CD14-positive monocyte (primary cell): Measurements from ENCODE around the gene KIFC3. TPM values are rescaled to one million over a fixed set of nuclear protein-coding genes. Genes with fewer than 3 reads are reported as not detected.
A peak's percentile ranks its signal among the peaks of the same experiment; 100 is the strongest.

ENCODE experiments used
- DNase-seq, 3 donors: peaks; one replicate each; pipeline ENCODE4 v3.0.0-alpha.2; 2011 to 2022
- H2AFZ ChIP-seq: 2 replicates; pipeline ENCODE4 v1.6.0; 2012; ENCODE audit warnings: mild to moderate bottlenecking, low read depth, low read length, inconsistent platforms; ENCODE audit not compliant: insufficient read depth, poor library complexity, severe bottlenecking
- H3K27ac ChIP-seq, 2 donors: 1 replicate in 1 of 2; 2 replicates in 1 of 2; pipeline ENCODE4 v1.5.1; 2012 to 2013; ENCODE audit warnings: low read length in 2 of 2, control low read depth in 1 of 2, inconsistent platforms in 1 of 2, low read depth in 1 of 2, mild to moderate bottlenecking in 1 of 2
- H3K27me3 ChIP-seq, 2 donors: one replicate each; pipeline versions ENCODE4 v1.6.0 to v1.6.1; 2011 to 2013; ENCODE audit warnings: low read length in 2 of 2; ENCODE audit not compliant: control insufficient read depth in 2 of 2, insufficient read depth in 2 of 2
- H3K36me3 ChIP-seq, 2 donors: replicated peaks in 1 of 2; 1 replicate in 1 of 2; 2 replicates in 1 of 2; pipeline versions ENCODE4 v1.5.1 to v1.6.1; 2012 to 2013; ENCODE audit warnings: low read length in 2 of 2, control low read depth in 1 of 2, inconsistent platforms in 1 of 2, mild to moderate bottlenecking in 1 of 2; ENCODE audit not compliant: insufficient read depth in 2 of 2, control insufficient read depth in 1 of 2
- H3K4me1 ChIP-seq, 2 donors: 1 replicate in 1 of 2; 2 replicates in 1 of 2; pipeline versions ENCODE4 v1.5.1 to v1.6.1; 2012 to 2013; ENCODE audit warnings: low read length in 2 of 2, control low read depth in 1 of 2, inconsistent platforms in 1 of 2, mild to moderate bottlenecking in 1 of 2, moderate library complexity in 1 of 2; ENCODE audit not compliant: insufficient read depth in 2 of 2, control insufficient read depth in 1 of 2
- H3K4me2 ChIP-seq: replicated peaks from 2 replicates; pipeline ENCODE3; 2012; ENCODE audit warnings: low read length, moderate library complexity, mild to moderate bottlenecking; ENCODE audit not compliant: poor library complexity, severe bottlenecking; ENCODE audit errors: extremely low read depth
- H3K4me3 ChIP-seq, 3 experiments: fragments of 200-600 bp in 1 of 3; sonication (generic) in 1 of 3; replicated peaks in 1 of 3; 1 replicate in 2 of 3; 2 replicates in 1 of 3; pipeline ENCODE4 v1.5.1; 2011 to 2013; ENCODE audit warnings: low read length in 3 of 3, mild to moderate bottlenecking in 3 of 3, control low read depth in 2 of 3, low read depth in 2 of 3, inconsistent platforms in 1 of 3, moderate library complexity in 1 of 3
- H3K79me2 ChIP-seq: 2 replicates; pipeline ENCODE4 v1.6.0; 2012; ENCODE audit warnings: mild to moderate bottlenecking, control low read depth, inconsistent platforms, low read length, moderate library complexity; ENCODE audit not compliant: insufficient read depth
- H3K9ac ChIP-seq: 2 replicates; pipeline ENCODE4 v1.6.0; 2017; ENCODE audit warnings: low read length, mild to moderate bottlenecking; ENCODE audit not compliant: insufficient read depth, poor library complexity, severe bottlenecking
- H3K9me3 ChIP-seq, 2 donors: replicated peaks in 1 of 2; 1 replicate in 1 of 2; 2 replicates in 1 of 2; pipeline versions ENCODE4 v1.5.1 to v1.6.1; 2012 to 2013; ENCODE audit warnings: low read length in 2 of 2, control low read depth in 1 of 2; ENCODE audit not compliant: control insufficient read depth in 1 of 2, insufficient read depth in 1 of 2
- H4K20me1 ChIP-seq: 2 replicates; pipeline ENCODE4 v1.6.0; 2012; ENCODE audit warnings: mild to moderate bottlenecking, low read length, control low read depth, moderate library complexity; ENCODE audit not compliant: insufficient read depth
- H3K27ac Mint-ChIP-seq, 7 donors: one replicate each; pipeline ENCODE4 v1.8.0; 2020; ENCODE audit warnings: mild to moderate bottlenecking in 7 of 7, mixed read lengths in 7 of 7, moderate library complexity in 6 of 7, inconsistent platforms in 2 of 7
- H3K27me3 Mint-ChIP-seq, 3 donors: one replicate each; pipeline ENCODE4 v1.8.0; 2021 to 2022; ENCODE audit warnings: low read depth in 3 of 3, mild to moderate bottlenecking in 3 of 3, mixed read lengths in 3 of 3, moderate library complexity in 3 of 3, inconsistent platforms in 1 of 3
- H3K36me3 Mint-ChIP-seq, 2 donors: one replicate each; pipeline ENCODE4 v1.8.0; 2020; ENCODE audit warnings: mixed read lengths in 2 of 2, inconsistent platforms in 1 of 2, mild to moderate bottlenecking in 1 of 2
- H3K4me1 Mint-ChIP-seq: one replicate; pipeline ENCODE4 v1.8.0; 2020; ENCODE audit warnings: mild to moderate bottlenecking, mixed read lengths
- H3K4me3 Mint-ChIP-seq, 2 donors: one replicate each; pipeline ENCODE4 v1.8.0; 2020; ENCODE audit warnings: mild to moderate bottlenecking in 2 of 2, mixed read lengths in 2 of 2, moderate library complexity in 1 of 2
- H3K9me3 Mint-ChIP-seq, 7 donors: one replicate each; pipeline ENCODE4 v1.8.0; 2020 to 2022; ENCODE audit warnings: mixed read lengths in 7 of 7, mild to moderate bottlenecking in 6 of 7, moderate library complexity in 6 of 7, inconsistent platforms in 2 of 7
- WGBS: methylation state at CpG from one replicate; pipeline ENCODE4 v1.1.5; 2013; ENCODE audit warnings: missing lambda C conversion rate; ENCODE audit not compliant: insufficient coverage; 5-methylcytosine and 5-hydroxymethylcytosine counted together
- intact Hi-C, 2 donors: fragments of 100-400 bp; cut with micrococcal nuclease; formaldehyde crosslinking; loops; one replicate each; pipeline versions ENCODE4 v1.15.0 to v1.15.1; 2023
- polyA plus RNA-seq, 3 donors: library from polyadenylated mRNA; depleted of rRNA in 1 of 3; unstranded in 2 of 3; stranded (reverse) in 1 of 3; fragments of 300-500 nt in 2 of 3; fragments of >200 nt in 1 of 3; fragmentation: Illumina TruSeq in 2 of 3; gene quantifications; 1 replicate in 2 of 3; 2 replicates in 1 of 3; pipeline ENCODE4 v1.2.3, GENCODE V29; 2012 to 2021
- TF ChIP-seq, protein P1 (sequence below): fragments of 200-600 bp; IDR thresholded peaks from one replicate; pipeline ENCODE4 v1.8.0; 2022; ENCODE audit warnings: antibody characterized with exemption, mild to moderate bottlenecking

The KIFC3 gene
- polyA plus RNA-seq, 3 donors: 0.24 to 1.7 TPM; not detected in 1

DNA sequence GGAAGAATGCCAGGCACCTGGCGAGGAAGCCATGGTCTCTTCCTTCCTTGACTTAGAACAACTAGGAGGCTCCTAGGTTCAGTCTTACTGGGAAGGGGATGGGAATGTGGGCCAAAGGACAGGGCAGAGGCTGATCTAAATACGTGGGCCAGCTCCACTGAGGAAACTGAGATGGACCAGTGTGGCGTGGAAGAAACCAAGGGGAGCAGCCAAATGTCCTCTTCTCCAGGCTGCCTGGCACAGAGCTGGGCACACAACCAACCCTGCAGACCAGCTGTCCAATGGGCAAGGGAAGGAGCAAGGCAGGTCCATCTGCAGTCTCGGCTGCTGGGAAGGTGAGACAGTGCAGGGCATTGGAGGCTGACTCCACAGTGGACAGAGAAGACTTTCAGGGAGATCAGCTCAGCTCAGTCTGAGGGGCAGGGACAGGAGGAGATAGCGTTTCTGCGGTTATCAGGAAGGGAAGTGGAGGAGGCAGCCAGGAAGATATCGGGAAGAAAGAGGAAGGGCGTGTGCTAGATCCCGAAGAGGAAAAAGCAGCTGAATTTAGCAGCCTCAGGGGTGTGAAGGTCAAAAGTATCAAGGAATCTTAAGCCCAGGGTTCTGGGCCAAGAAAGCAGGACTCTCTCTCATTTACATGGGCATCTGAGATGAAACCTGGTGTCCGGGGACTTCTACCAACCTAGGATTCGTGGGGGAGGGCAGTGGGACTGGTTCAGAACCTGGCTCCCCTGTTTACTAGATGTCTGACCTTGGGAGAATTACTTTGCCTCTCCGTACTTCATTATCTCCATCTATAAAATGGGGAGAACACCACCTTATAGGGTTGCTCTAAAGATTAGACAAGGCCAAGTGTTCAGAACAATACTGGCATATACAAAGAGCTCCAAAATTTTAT is 1.8 kb downstream of the KIFC3 start:
- no peaks in the 10 kb centered on the region for H4K20me1 ChIP-seq
- intact Hi-C loops: loop anchor here (5.0 to 10.0 kb wide), 3 partner anchors 92 to 207 kb away; partner anchors contain the start of genes USB1 (in 1 of the 2) and ZNF319 (in 1 of the 2)
- H3K4me1 ChIP-seq: peaks cover 35 to 38% of the 10 kb centered on the region in 2 donors
- peak overlapping the region in 2 of 7 donors; percentile 30 to 55 for H3K27ac Mint-ChIP-seq
- WGBS: 27% methylated on average over 9 of the region's 12 CpGs
- no peaks in the 10 kb centered on the region for H3K9me3 ChIP-seq
- TF ChIP-seq, protein P1, sequence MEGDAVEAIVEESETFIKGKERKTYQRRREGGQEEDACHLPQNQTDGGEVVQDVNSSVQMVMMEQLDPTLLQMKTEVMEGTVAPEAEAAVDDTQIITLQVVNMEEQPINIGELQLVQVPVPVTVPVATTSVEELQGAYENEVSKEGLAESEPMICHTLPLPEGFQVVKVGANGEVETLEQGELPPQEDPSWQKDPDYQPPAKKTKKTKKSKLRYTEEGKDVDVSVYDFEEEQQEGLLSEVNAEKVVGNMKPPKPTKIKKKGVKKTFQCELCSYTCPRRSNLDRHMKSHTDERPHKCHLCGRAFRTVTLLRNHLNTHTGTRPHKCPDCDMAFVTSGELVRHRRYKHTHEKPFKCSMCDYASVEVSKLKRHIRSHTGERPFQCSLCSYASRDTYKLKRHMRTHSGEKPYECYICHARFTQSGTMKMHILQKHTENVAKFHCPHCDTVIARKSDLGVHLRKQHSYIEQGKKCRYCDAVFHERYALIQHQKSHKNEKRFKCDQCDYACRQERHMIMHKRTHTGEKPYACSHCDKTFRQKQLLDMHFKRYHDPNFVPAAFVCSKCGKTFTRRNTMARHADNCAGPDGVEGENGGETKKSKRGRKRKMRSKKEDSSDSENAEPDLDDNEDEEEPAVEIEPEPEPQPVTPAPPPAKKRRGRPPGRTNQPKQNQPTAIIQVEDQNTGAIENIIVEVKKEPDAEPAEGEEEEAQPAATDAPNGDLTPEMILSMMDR: no peak
- no peak overlapping the region for H3K9ac ChIP-seq
- peak overlapping the region; percentile 49 for H3K4me2 ChIP-seq
- H3K4me1 Mint-ChIP-seq: peaks cover 40% of the 10 kb centered on the region
- no peaks in the 10 kb centered on the region for H3K79me2 ChIP-seq
- no peak overlapping the region for H3K27ac ChIP-seq
- H3K4me3 Mint-ChIP-seq: peak overlapping the region in 1 of 2 donors; percentile 94
- H3K9me3 Mint-ChIP-seq: peaks cover 0 to 9% (median 5%) of the 10 kb centered on the region in 7 donors
- H3K4me3 ChIP-seq: peak overlapping the region in 1 of 3 experiments; percentile 35
- peaks cover 7 to 9% of the 10 kb centered on the region in 2 donors for H3K36me3 Mint-ChIP-seq
- H3K27me3 ChIP-seq: peaks cover 23 to 52% of the 10 kb centered on the region in 2 donors
- peaks cover 36 to 68% (median 50%) of the 10 kb centered on the region in 3 donors for H3K27me3 Mint-ChIP-seq
- H3K36me3 ChIP-seq: no peaks in the 10 kb centered on the region
- peak in 1 of 3 donors; percentile 28 for DNase-seq
- H2AFZ ChIP-seq: no peak overlapping the region

DNA sequence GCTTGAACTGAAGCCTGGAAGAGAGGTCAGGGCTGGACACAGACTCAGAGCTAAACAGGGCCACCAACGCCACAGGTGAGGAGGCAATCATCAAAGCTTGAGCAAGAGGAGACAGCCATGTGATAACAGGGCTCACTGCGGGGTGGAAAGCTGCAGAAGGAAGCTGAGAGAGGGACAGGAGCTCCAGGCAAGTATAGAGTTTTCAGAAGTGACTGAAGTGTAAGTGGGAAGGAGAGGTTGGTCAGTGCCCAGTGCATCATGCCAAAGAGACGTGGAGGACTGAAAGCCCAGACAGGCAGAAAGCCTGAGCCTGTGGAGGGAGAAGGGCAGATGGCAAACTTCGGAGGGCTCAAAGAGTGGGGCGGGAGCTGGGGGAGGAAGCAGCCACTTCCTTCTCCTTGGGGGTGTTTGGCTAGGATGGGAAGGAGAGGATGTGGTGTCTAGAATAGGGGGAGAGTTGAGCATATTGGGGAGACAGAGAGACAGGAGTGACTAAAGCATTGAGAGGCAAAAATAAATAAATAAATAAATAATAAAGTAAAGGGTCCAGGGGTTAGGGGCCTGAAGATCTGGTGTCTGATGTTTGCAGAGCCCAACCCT is 2.6 kb downstream of the KIFC3 start:
- peak overlapping the region; percentile 49 for H3K4me2 ChIP-seq
- no peak overlapping the region for H3K9ac ChIP-seq
- peaks cover 40% of the 10 kb centered on the region for H3K4me1 Mint-ChIP-seq
- no peaks in the 10 kb centered on the region for H3K9me3 ChIP-seq
- TF ChIP-seq, protein P1: no peak
- H3K27ac Mint-ChIP-seq: peak overlapping the region in 1 of 7 donors; percentile 67
- no peaks in the 10 kb centered on the region for H4K20me1 ChIP-seq
- peak overlapping the region; percentile 62 for H2AFZ ChIP-seq
- peaks cover 36 to 62% (median 46%) of the 10 kb centered on the region in 3 donors for H3K27me3 Mint-ChIP-seq
- no peak overlapping the region for H3K27ac ChIP-seq
- peak overlapping the region in 1 of 2 donors; percentile 94 for H3K4me3 Mint-ChIP-seq
- intact Hi-C loops: loop anchor here (5.0 to 10.0 kb wide), 3 partner anchors 93 to 208 kb away; partner anchors contain the start of genes USB1 (in 1 of the 2) and ZNF319 (in 1 of the 2)
- peak in 1 of 3 donors; percentile 8 for DNase-seq
- peaks cover 35 to 38% of the 10 kb centered on the region in 2 donors for H3K4me1 ChIP-seq
- H3K79me2 ChIP-seq: no peaks in the 10 kb centered on the region
- peaks cover 23 to 50% of the 10 kb centered on the region in 2 donors for H3K27me3 ChIP-seq
- H3K4me3 ChIP-seq: no peak overlapping the region
- H3K36me3 Mint-ChIP-seq: peaks cover 7 to 9% of the 10 kb centered on the region in 2 donors
- H3K9me3 Mint-ChIP-seq: peaks cover 0 to 9% (median 5%) of the 10 kb centered on the region in 7 donors
- H3K36me3 ChIP-seq: no peaks in the 10 kb centered on the region
- 0% methylated on average over 4 of the region's 5 CpGs for WGBS
